ENCODE measurements around the gene GPATCH4. TPM values are rescaled to one million over a fixed set of nuclear protein-coding genes. Genes with fewer than 3 reads are reported as not detected.
"Not testable (repeated sequence)": the region's sequence is repeated elsewhere in the genome, so short reads cannot be mapped to it uniquely, and the experiment has no call there.

The GPATCH4 gene
- polyA plus RNA-seq, 1 donor from 2014 or later, result 45.5 TPM

GRCh38 chr1:156639601-156640101, 38.4 kb upstream of the GPATCH4 start:
- H3K4me3 Mint-ChIP-seq, result no peak overlapping the region
- no peak overlapping the region for H3K27ac Mint-ChIP-seq
- no peaks in the 10 kb centered on the region for H3K9me3 Mint-ChIP-seq
- H3K4me1 Mint-ChIP-seq, result peaks cover 10 to 14% (median 12%) of the 10 kb centered on the region in 3 donors
- peaks cover 3% of the 10 kb centered on the region for H3K36me3 Mint-ChIP-seq
- H3K27me3 Mint-ChIP-seq, result peaks cover 58% of the 10 kb centered on the region

GRCh38 chr1:156638189-156638985, 37.1 kb upstream of the GPATCH4 start:
- H3K27me3 Mint-ChIP-seq, result peaks cover 57% of the 10 kb centered on the region
- peaks cover 7 to 9% (median 7%) of the 10 kb centered on the region in 3 donors for H3K4me1 Mint-ChIP-seq
- H3K9me3 Mint-ChIP-seq, result no peaks in the 10 kb centered on the region
- H3K36me3 Mint-ChIP-seq, result peaks cover 3% of the 10 kb centered on the region
- no peak overlapping the region for H3K27ac Mint-ChIP-seq
- H3K4me3 Mint-ChIP-seq, result no peak overlapping the region

GRCh38 chr1:156632355-156632754, 31.1 kb upstream of the GPATCH4 start:
- Mint-ChIP-seq H3K27ac (no peak overlapping the region), H3K27me3 (peaks cover 36% of the 10 kb centered on the region), H3K9me3 (peaks cover 0 to 2% (median 0%) of the 10 kb centered on the region in 3 donors), H3K4me3 (no peak overlapping the region), H3K4me1 (peaks cover 1 to 3% (median 2%) of the 10 kb centered on the region in 3 donors), H3K36me3 (no peaks in the 10 kb centered on the region)

- peaks cover 32% of the 10 kb centered on the region for H3K27me3 Mint-ChIP-seq
- H3K9me3 Mint-ChIP-seq, H3K4me3 Mint-ChIP-seq, H3K4me1 Mint-ChIP-seq, H3K27ac Mint-ChIP-seq, H3K36me3 Mint-ChIP-seq: not testable (repeated sequence)
These were observed 29.9 kb upstream of the GPATCH4 start for GRCh38 chr1:156631152-156631551.

GRCh38 chr1:156629823-156630449, 28.7 kb upstream of the GPATCH4 start:
- Mint-ChIP-seq H3K4me1 (peaks cover 8 to 9% (median 9%) of the 10 kb centered on the region in 3 donors), H3K36me3 (no peaks in the 10 kb centered on the region), H3K4me3 (no peak overlapping the region), H3K9me3 (peaks cover 0 to 2% (median 0%) of the 10 kb centered on the region in 3 donors), H3K27me3 (peaks cover 34% of the 10 kb centered on the region), H3K27ac (peak overlapping the region in 1 of 3 donors; percentile 80)

- Mint-ChIP-seq H3K4me1 (peaks cover 8 to 12% (median 9%) of the 10 kb centered on the region in 3 donors), H3K27ac (peak overlapping the region in 1 of 3 donors; percentile 46), H3K36me3 (no peaks in the 10 kb centered on the region), H3K4me3 (peak overlapping the region in 1 of 4 donors; percentile 3), H3K9me3 (peaks cover 0 to 2% (median 0%) of the 10 kb centered on the region in 3 donors), H3K27me3 (peaks cover 42% of the 10 kb centered on the region)
These were observed 26.1 kb upstream of the GPATCH4 start for GRCh38 chr1:156627313-156627880.

GRCh38 chr1:156626079-156626438, 24.8 kb upstream of the GPATCH4 start:
- Mint-ChIP-seq H3K27me3 (peaks cover 44% of the 10 kb centered on the region), H3K36me3 (no peaks in the 10 kb centered on the region), H3K4me1 (peaks cover 8 to 10% (median 9%) of the 10 kb centered on the region in 3 donors), H3K4me3 (peak overlapping the region in 3 of 4 donors; percentile 70 to 83 (median 83)), H3K9me3 (no peaks in the 10 kb centered on the region), H3K27ac (peak overlapping the region in 2 of 3 donors; percentile 55 to 69)

- Mint-ChIP-seq H3K36me3 (no peaks in the 10 kb centered on the region), H3K4me1 (peaks cover 8 to 11% (median 9%) of the 10 kb centered on the region in 3 donors), H3K4me3 (peak overlapping the region; percentile 70 to 91 (median 83)), H3K9me3 (no peaks in the 10 kb centered on the region), H3K27me3 (peaks cover 40% of the 10 kb centered on the region), H3K27ac (peak overlapping the region in 2 of 3 donors; percentile 55 to 69)
These were observed 24.3 kb upstream of the GPATCH4 start for GRCh38 chr1:156625436-156626078.

- Mint-ChIP-seq H3K27ac (no peak overlapping the region), H3K9me3 (no peaks in the 10 kb centered on the region), H3K4me1 (peaks cover 6 to 12% (median 8%) of the 10 kb centered on the region in 3 donors)
These were observed 23.6 kb upstream of the GPATCH4 start for GRCh38 chr1:156624814-156625435.

GRCh38 chr1:156623946-156624813, 22.9 kb upstream of the GPATCH4 start:
- H3K27ac Mint-ChIP-seq, result no peak overlapping the region
- no peaks in the 10 kb centered on the region for H3K9me3 Mint-ChIP-seq
- H3K36me3 Mint-ChIP-seq, result no peaks in the 10 kb centered on the region
- peaks cover 6 to 15% (median 8%) of the 10 kb centered on the region in 3 donors for H3K4me1 Mint-ChIP-seq
- H3K4me3 Mint-ChIP-seq, result peak overlapping the region in 3 of 4 donors; percentile 40 to 63 (median 58)
- peaks cover 39% of the 10 kb centered on the region for H3K27me3 Mint-ChIP-seq

More at GRCh38 chr1:156624814-156625435, 23.6 kb upstream of the GPATCH4 start:
- Mint-ChIP-seq H3K36me3 (no peaks in the 10 kb centered on the region), H3K4me3 (peak overlapping the region in 3 of 4 donors; percentile 54 to 71 (median 58)), H3K27me3 (peaks cover 39% of the 10 kb centered on the region)

GRCh38 chr1:156622581-156623297, 21.5 kb upstream of the GPATCH4 start:
- Mint-ChIP-seq H3K9me3 (no peaks in the 10 kb centered on the region), H3K27me3 (peaks cover 39% of the 10 kb centered on the region), H3K4me3 (peak overlapping the region in 2 of 4 donors; percentile 9 to 39), H3K36me3 (no peaks in the 10 kb centered on the region), H3K4me1 (peaks cover 6 to 15% (median 8%) of the 10 kb centered on the region in 3 donors), H3K27ac (peak overlapping the region in 2 of 3 donors; percentile 36 to 83)

GRCh38 chr1:156619582-156619955, 18.3 kb upstream of the GPATCH4 start:
- Mint-ChIP-seq H3K27me3 (peaks cover 43% of the 10 kb centered on the region), H3K4me3 (peak overlapping the region in 1 of 4 donors; percentile 69), H3K4me1 (peaks cover 0 to 8% (median 0%) of the 10 kb centered on the region in 3 donors), H3K27ac (no peak overlapping the region), H3K9me3 (no peaks in the 10 kb centered on the region), H3K36me3 (no peaks in the 10 kb centered on the region)

Data from IgD-negative memory B cell (primary cell).